Muscle of leg (tissue), 11 donors: ENCODE data around the gene PARD3. TPM values are rescaled to one million over a fixed set of nuclear protein-coding genes. Genes with fewer than 3 reads are reported as not detected.
A peak's percentile ranks its signal among the peaks of the same experiment; 100 is the strongest.
"Not testable (repeated sequence)": the region's sequence is repeated elsewhere in the genome, so short reads cannot be mapped to it uniquely, and the experiment has no call there.

ENCODE experiments used
- DNase-seq: peaks from one replicate; pipeline ENCODE4 v3.0.0; 2013
- H3K27ac ChIP-seq: one replicate; pipeline ENCODE4 v1.5.1; 2013; ENCODE audit warnings: mild to moderate bottlenecking, low read length, control low read depth
- H3K27me3 ChIP-seq: one replicate; pipeline ENCODE4 v1.6.1; 2013; ENCODE audit warnings: low read length; ENCODE audit not compliant: control insufficient read depth, insufficient read depth
- H3K36me3 ChIP-seq: one replicate; pipeline ENCODE4 v1.6.1; 2013; ENCODE audit warnings: low read length; ENCODE audit not compliant: control insufficient read depth, insufficient read depth
- H3K4me1 ChIP-seq: one replicate; pipeline ENCODE4 v1.6.1; 2013; ENCODE audit warnings: low read length; ENCODE audit not compliant: control insufficient read depth, insufficient read depth
- H3K4me3 ChIP-seq: one replicate; pipeline ENCODE4 v1.5.1; 2013; ENCODE audit warnings: low read length, control low read depth
- H3K9me3 ChIP-seq: replicated peaks from 2 replicates; pipeline ENCODE4 v1.6.1; 2013; ENCODE audit warnings: low read depth, low read length; ENCODE audit not compliant: control insufficient read depth
- WGBS: methylation state at CpG from one replicate; pipeline ENCODE4 v1.1.5; 2013; ENCODE audit warnings: missing lambda C conversion rate; ENCODE audit not compliant: insufficient coverage; 5-methylcytosine and 5-hydroxymethylcytosine counted together
- polyA plus RNA-seq, 8 donors: library from polyadenylated mRNA; unstranded; fragments of 120-200 nt; gene quantifications; one replicate each; pipeline versions ENCODE4 v1.2.1 to v1.2.3, GENCODE V29; 2013; ENCODE audit warnings: inconsistent platforms in 1 of 8, low replicate concordance in 1 of 8; ENCODE audit not compliant: insufficient read length in 8 of 8, insufficient read depth in 1 of 8
- total RNA-seq: library from RNA; stranded (reverse); fragments of 120-200 nt; gene quantifications from one replicate; pipeline ENCODE4 v1.2.4, GENCODE V29; 2013

Gene PARD3
- total and polyA plus RNA-seq, 9 donors, result 32.4 to 59.0 (median 41.9) TPM

- H3K4me3 ChIP-seq, result no peak overlapping the region
- no CpG with 5 or more reads among the region's 4 CpGs for WGBS
- peaks cover 20% of the 10 kb centered on the region for H3K4me1 ChIP-seq
- DNase-seq, result no peak
- no peaks in the 10 kb centered on the region for H3K36me3 ChIP-seq
- no peaks in the 10 kb centered on the region for H3K27me3 ChIP-seq
- peaks cover 5% of the 10 kb centered on the region for H3K9me3 ChIP-seq
- peak overlapping the region; percentile 67 for H3K27ac ChIP-seq
Measured at GRCh38 chr10:34078017-34078744, 736.9 kb downstream of the PARD3 start.

GRCh38 chr10:34076443-34076842, 738.7 kb downstream of the PARD3 start:
- Histone ChIP-seq H3K4me1 (peaks cover 20% of the 10 kb centered on the region), H3K4me3 (no peak overlapping the region), H3K36me3 (no peaks in the 10 kb centered on the region), H3K9me3 (peaks cover 5% of the 10 kb centered on the region), H3K27me3 (no peaks in the 10 kb centered on the region), H3K27ac (no peak overlapping the region)
- DNase-seq, result no peak

GRCh38 chr10:34075254-34075926, 739.7 kb downstream of the PARD3 start:
- Histone ChIP-seq H3K36me3 (no peaks in the 10 kb centered on the region), H3K27ac (peak overlapping the region; percentile 21), H3K4me3 (no peak overlapping the region), H3K4me1 (peaks cover 20% of the 10 kb centered on the region), H3K27me3 (no peaks in the 10 kb centered on the region), H3K9me3 (peaks cover 5% of the 10 kb centered on the region)
- WGBS, result 60% methylated on average over 2 of the region's 6 CpGs
- DNase-seq, result peak; percentile 94

- DNase-seq, result peak; percentile 62
- H3K27me3 ChIP-seq, result no peaks in the 10 kb centered on the region
- H3K9me3 ChIP-seq, result peaks cover 5% of the 10 kb centered on the region
- H3K36me3 ChIP-seq, result no peaks in the 10 kb centered on the region
- H3K4me1 ChIP-seq, result peaks cover 14% of the 10 kb centered on the region
- H3K4me3 ChIP-seq, result no peak overlapping the region
- 63% methylated on average over 1 of the region's 3 CpGs for WGBS
- peak overlapping the region; percentile 17 for H3K27ac ChIP-seq
Measured at GRCh38 chr10:34074051-34074450, 741.0 kb downstream of the PARD3 start.

- not testable (repeated sequence) for H3K27ac ChIP-seq, H3K9me3 ChIP-seq, H3K36me3 ChIP-seq, H3K27me3 ChIP-seq, H3K4me3 ChIP-seq, DNase-seq, H3K4me1 ChIP-seq
- 97% methylated on average over 3 of the region's 6 CpGs for WGBS
Measured at GRCh38 chr10:34067741-34068140, 747.4 kb downstream of the PARD3 start.

- Histone ChIP-seq H3K4me3 (no peak overlapping the region), H3K9me3 (peaks cover 10% of the 10 kb centered on the region), H3K27ac (no peak overlapping the region), H3K27me3 (no peaks in the 10 kb centered on the region), H3K4me1 (peaks cover 5% of the 10 kb centered on the region), H3K36me3 (no peaks in the 10 kb centered on the region)
- no peak for DNase-seq
- no CpG with 5 or more reads among the region's 1 CpG for WGBS
Measured at GRCh38 chr10:34063592-34063991, 751.5 kb downstream of the PARD3 start.

GRCh38 chr10:34061841-34062240, 753.3 kb downstream of the PARD3 start:
- no peak overlapping the region for H3K4me3 ChIP-seq
- H3K36me3 ChIP-seq, result no peaks in the 10 kb centered on the region
- H3K9me3 ChIP-seq, result peaks cover 8% of the 10 kb centered on the region
- no peak for DNase-seq
- H3K27me3 ChIP-seq, result no peaks in the 10 kb centered on the region
- H3K4me1 ChIP-seq, result peaks cover 10% of the 10 kb centered on the region
- no peak overlapping the region for H3K27ac ChIP-seq
